Measurements from ENCODE around the gene HIBADH. TPM values are rescaled to one million over a fixed set of nuclear protein-coding genes. Genes with fewer than 3 reads are reported as not detected.

HIBADH gene
- total RNA-seq: 10 to 100 TPM; 69.9 to 77.4 TPM
- 49.8 TPM for polyA plus RNA-seq (ENCODE audit: insufficient read depth, low read depth, low replicate concordance)
- long read RNA-seq, donor 1, transcript HIBADH-201 (8 exons, 1,990 nt): major isoform, 23 of 73 reads
- long read RNA-seq, donor 1, partial matches to known transcripts: 47 of 73 reads
- long read RNA-seq, donor 1, other reads (novel, unspliced or antisense): 0 of 73 reads
- long read RNA-seq, donor 2, transcript HIBADH-201 (8 exons, 1,990 nt): major isoform, 17 of 26 reads
- long read RNA-seq, donor 2, partial matches to known transcripts: 7 of 26 reads
- long read RNA-seq, donor 2, other reads (novel, unspliced or antisense): 0 of 26 reads

GRCh38 chr7:27662490-27663205, at the start of gene HIBADH:
Gene HIBADH (minus strand): TSS chr7:27662883. CDS start chr7:27662788, 95 bp downstream.
- TF ChIP-seq CTCF (IDR thresholded peaks at IDR 0.05): peak in 2 of 3 experiments; percentile 38 to 43
- TF ChIP-seq POLR2A (IDR thresholded peaks at IDR 0.05): peak; percentile 75
- Histone ChIP-seq H3K36me3 (ENCODE audit: low read depth, missing control alignments) (no peaks in the 10 kb centered on the region), H3K9me3 (no peaks in the 10 kb centered on the region), H3K27ac (peak within 1 kb of the TSS; percentile 95 to 98), H3K4me3 (peak within 1 kb of the TSS; percentile 91 to 93), H3K4me1 (peaks cover 8% of the 10 kb centered on the region), H3K27me3 (no peaks in the 10 kb centered on the region)
- DNase-seq: peak; percentile 100
- intact Hi-C loops (cut with DNase I; ENCODE audit: low total_unique reads): no loop called here
- WGBS, 2 donors: 0% methylated on average over 25 to 33 of the region's 67 CpGs

GRCh38 chr7:27712217-27712616, 49.5 kb upstream of the HIBADH start:
- Histone ChIP-seq H3K36me3 (ENCODE audit: low read depth, missing control alignments) (no peaks in the 10 kb centered on the region), H3K9me3 (no peaks in the 10 kb centered on the region), H3K4me1 (no peaks in the 10 kb centered on the region), H3K27ac (no peak overlapping the region), H3K27me3 (no peaks in the 10 kb centered on the region), H3K4me3 (no peak overlapping the region)
- TF ChIP-seq POLR2A (IDR thresholded peaks at IDR 0.05) (no peak), CTCF (IDR thresholded peaks at IDR 0.05) (no peak)
- intact Hi-C loops (cut with DNase I; ENCODE audit: low total_unique reads): no loop called here
- 82 to 84% methylated on average over 3 of the region's 3 CpGs for WGBS, 2 donors
- DNase-seq: no peak

DNA sequence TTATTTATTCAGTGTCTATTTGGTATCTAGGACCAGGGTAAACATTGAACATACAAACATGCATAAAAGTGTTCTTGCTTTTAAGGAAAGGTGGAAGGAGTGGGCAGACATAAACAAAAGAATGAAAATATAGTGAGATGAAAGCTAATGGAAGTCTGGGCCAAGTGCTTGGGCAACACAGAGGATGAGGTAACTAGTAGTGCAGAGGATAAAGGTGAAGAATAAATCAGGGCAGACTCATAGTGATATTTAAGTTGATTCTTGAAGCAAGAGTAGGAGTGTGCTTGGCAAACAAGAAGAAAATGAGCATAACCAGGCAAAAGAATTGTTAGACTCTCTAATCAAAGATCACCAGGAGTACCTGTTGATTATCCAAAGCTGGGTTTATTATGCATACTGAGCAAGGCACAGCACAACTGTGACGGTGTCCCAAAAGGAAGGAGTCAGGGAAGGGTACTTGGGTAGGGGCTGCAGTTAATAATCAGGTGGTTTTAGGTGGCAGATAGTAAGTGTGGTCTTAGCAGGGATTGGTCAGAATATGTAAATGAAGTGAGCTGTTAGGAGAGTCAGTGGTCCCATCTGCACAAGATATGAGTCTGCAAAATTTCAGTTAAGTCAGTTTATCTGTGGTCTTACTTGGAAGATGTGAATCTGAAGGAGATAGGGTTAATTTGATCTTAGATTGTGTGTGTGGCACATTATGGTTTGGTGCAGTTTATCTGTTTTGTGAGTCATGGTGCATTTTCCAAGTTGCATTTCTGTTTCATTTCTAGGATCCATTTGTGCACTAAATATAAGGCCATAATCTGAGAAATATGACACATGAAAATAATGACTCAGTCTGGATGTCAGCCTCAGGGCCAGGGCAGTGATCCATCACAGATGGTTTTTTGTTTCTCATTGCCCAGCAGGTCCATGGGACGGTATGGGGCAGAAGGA, 46.7 kb upstream of the HIBADH start:
- Histone ChIP-seq H3K4me3 (no peak overlapping the region), H3K27me3 (no peaks in the 10 kb centered on the region), H3K27ac (no peak overlapping the region), H3K4me1 (peaks cover 3% of the 10 kb centered on the region), H3K36me3 (ENCODE audit: low read depth, missing control alignments) (no peaks in the 10 kb centered on the region), H3K9me3 (no peaks in the 10 kb centered on the region)
- no peak for DNase-seq
- TF ChIP-seq POLR2A (IDR thresholded peaks at IDR 0.05) (no peak), CTCF (IDR thresholded peaks at IDR 0.05) (no peak)
- WGBS, 2 donors: 71 to 76% methylated on average over 2 of the region's 2 CpGs
- intact Hi-C loops (cut with DNase I; ENCODE audit: low total_unique reads): no loop called here

DNA sequence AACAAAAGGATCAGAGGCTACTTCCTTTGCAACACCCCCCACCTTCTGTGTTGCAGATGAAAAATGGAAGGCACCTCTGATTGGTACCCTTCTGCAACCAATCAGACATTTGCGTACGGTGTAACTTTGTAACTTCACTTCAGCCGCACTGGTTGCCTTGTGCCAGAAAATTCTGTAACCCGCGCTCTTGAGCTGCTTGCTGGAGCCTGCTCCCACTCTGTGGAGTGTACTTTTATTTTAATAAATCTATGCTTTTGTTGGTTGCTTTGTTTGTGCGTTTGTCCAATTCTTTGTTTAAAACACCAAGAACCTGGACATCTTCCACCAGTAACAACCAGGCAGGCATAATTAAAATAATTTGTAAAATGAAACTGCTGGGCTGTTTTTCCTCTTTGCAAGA, 45.8 kb upstream of the HIBADH start:
- Histone ChIP-seq H3K9me3 (no peaks in the 10 kb centered on the region), H3K27ac (no peak overlapping the region), H3K27me3 (no peaks in the 10 kb centered on the region), H3K36me3 (ENCODE audit: low read depth, missing control alignments) (no peaks in the 10 kb centered on the region), H3K4me1 (peaks cover 3% of the 10 kb centered on the region), H3K4me3 (no peak overlapping the region)
- intact Hi-C loops (cut with DNase I; ENCODE audit: low total_unique reads): no loop called here
- DNase-seq: no peak
- TF ChIP-seq CTCF (IDR thresholded peaks at IDR 0.05) (no peak), POLR2A (IDR thresholded peaks at IDR 0.05) (no peak)
- 77 to 88% methylated on average over 6 of the region's 6 CpGs for WGBS, 2 donors

Measured in testis (tissue), 5 donors.